ENCODE data around the gene STING1.
"Not testable (repeated sequence)": the region's sequence is repeated elsewhere in the genome, so short reads cannot be mapped to it uniquely, and the experiment has no call there.

STING1 gene

DNA sequence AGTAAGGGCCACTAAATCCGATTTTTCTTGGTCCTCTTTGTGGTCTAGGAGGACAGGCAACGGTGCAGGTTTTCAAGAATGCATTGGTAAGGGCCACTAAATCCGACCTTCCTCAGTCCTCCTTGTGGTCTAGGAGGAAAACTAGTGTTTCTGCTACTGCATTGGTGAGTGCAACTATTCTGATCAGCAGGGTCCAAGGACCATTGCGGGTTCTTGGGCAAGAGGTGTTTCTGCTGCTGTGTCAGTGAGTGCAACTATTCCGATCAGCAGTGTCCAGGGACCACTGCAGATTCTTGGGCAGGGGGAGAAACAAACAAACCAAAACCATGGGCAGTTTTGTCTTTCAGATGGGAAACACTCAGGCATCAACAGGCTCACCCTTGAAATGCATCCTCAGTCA is 22.2 kb upstream of the STING1 start:
- in situ Hi-C loops (cut with HindIII; ENCODE audit: low pct_ligation_motif_present, low pct_unique_long_range_greater_than_20kb, low sequenced_read_pairs); DNase-seq: not testable (repeated sequence)

- in situ Hi-C loops (cut with HindIII; ENCODE audit: low pct_ligation_motif_present, low pct_unique_long_range_greater_than_20kb, low sequenced_read_pairs); DNase-seq: not testable (repeated sequence)
Observed at GRCh38 chr5:139503879-139504278, 21.3 kb upstream of the STING1 start.

DNA sequence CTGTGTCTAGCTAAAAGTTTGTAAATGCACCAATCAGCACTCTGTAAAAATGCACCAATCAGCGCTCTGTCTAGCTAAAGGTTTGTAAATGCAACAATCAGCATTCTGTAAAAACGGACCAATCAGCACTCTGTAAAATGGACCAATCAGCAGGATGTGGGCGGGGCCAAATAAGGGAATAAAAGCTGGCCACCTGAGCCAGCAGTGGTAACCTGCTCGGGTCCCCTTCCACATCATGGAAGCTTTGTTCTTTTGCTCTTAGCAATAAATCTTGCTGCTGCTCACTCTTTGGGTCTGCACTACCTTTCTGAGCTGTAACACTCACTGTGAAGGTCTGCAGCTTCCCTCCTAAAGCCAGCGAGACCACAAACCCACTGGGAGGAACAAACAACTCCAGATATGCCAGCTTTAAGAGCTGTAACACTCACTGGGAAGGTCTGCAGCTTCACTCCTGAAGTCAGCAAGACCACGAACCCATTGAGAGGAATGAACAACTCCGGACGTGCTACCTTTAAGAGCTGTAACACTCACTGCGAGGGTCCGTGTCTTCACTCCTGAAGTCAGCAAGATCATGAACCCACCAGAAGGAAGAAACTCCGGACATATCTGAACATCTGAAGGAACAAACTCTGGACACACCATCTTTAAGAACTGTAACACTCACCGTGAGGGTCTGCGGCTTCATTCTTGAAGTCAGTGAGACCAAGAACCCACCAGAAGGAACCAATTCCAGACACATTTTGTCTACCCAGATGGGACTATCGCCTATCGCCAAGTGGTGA is 20.7 kb upstream of the STING1 start:
- DNase-seq; in situ Hi-C loops (cut with HindIII; ENCODE audit: low pct_ligation_motif_present, low pct_unique_long_range_greater_than_20kb, low sequenced_read_pairs): not testable (repeated sequence)

DNA sequence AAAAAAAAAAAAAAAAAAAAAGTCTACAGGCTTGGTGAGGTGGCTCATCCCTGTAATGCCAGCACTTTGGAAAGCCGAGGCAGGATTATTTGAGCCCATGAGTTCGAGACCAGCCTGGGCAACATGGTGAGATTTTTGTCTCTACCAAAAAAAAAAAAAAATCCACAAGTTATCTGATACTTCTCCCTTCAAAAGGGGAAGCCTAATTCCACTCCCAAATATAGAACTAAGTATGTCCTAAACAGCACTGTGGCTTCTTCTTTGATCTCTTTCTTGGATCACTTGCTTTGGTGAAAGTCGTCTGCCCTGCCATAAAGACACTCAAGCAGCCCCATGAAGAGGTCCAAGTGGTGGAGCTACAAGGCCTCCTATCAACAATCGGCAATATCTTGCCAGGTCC is 18.8 kb upstream of the STING1 start:
- no peak for DNase-seq
- in situ Hi-C loops (cut with HindIII; ENCODE audit: low pct_ligation_motif_present, low pct_unique_long_range_greater_than_20kb, low sequenced_read_pairs): no loop called here

- in situ Hi-C loops (cut with HindIII; ENCODE audit: low pct_ligation_motif_present, low pct_unique_long_range_greater_than_20kb, low sequenced_read_pairs): no loop called here
- DNase-seq: no peak
Observed at GRCh38 chr5:139495638-139496435, 13.3 kb upstream of the STING1 start.

GRCh38 chr5:139494832-139495231 is 12.3 kb upstream of the STING1 start:
- in situ Hi-C loops (cut with HindIII; ENCODE audit: low pct_ligation_motif_present, low pct_unique_long_range_greater_than_20kb, low sequenced_read_pairs): no loop called here
- DNase-seq: no peak

GRCh38 chr5:139494256-139494655 is 11.7 kb upstream of the STING1 start:
- no peak for DNase-seq
- in situ Hi-C loops (cut with HindIII; ENCODE audit: low pct_ligation_motif_present, low pct_unique_long_range_greater_than_20kb, low sequenced_read_pairs): no loop called here

DNA sequence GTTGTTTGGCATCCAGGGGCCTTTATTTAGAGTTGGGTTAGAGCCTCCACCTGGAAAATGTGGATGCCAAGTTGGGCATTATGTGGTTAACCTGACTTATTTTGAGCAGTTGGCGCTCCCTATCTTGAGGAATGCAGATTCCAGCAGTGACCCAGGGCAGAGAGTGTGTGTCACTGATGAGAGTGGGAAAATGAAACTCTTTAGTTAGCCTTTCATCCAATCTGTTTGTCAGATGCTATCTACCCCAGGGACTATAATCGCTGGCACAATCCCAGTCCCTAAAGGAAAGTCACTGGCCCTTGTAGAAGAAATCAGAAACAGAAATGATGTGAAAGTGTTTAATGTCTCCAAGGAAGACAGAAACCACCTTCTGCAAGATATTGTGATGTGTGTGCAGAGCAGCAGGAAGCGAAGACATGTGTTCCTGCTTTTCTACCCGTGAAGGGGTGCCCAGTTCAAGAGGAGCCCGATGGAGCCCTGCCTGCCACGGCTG is 10.2 kb upstream of the STING1 start:
- in situ Hi-C loops (cut with HindIII; ENCODE audit: low pct_ligation_motif_present, low pct_unique_long_range_greater_than_20kb, low sequenced_read_pairs): no loop called here
- DNase-seq: peak; percentile 37

DNA sequence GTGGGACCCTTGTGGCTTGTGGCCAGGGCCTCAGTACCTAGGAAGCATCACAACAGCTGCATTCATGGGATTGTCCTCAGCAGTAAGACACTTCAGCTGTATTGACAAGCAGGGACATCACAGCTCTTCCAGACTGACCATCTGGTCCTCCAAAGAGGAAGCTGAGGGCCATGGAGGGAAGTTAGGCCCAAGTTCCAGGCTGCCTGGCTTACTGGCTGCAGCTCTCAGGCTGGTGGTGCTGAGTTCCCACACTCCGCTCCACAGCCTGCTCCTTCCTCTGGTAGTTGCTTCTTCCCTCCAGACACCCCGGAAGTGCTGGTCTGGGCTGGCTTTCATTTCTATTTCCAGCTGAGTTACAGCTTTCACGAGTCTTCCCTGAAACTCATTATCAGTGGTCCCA is 5.7 kb upstream of the STING1 start:
- no peak for DNase-seq
- in situ Hi-C loops (cut with HindIII; ENCODE audit: low pct_ligation_motif_present, low pct_unique_long_range_greater_than_20kb, low sequenced_read_pairs): no loop called here

DNA sequence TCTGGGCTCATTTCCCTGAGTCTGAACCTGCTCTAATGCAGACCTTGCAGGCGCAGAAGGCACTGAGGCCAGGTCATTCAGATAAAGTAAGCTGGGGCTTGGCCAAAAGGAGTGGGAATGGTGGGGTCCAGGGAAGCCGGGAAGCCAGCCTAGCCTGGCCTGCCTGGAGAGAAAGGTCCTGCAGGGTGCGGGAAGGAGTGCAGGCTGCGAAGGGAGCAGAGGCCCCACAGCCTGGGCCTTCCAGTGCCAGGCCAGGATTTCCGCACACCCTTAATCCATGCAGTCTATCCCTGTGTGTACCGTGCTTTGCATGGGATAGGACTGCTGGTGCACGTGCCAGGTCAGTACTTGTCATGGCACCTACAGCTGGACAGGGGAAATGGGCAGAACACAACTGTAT is 3.6 kb upstream of the STING1 start:
- in situ Hi-C loops (cut with HindIII; ENCODE audit: low pct_ligation_motif_present, low pct_unique_long_range_greater_than_20kb, low sequenced_read_pairs): no loop called here
- no peak for DNase-seq

DNA sequence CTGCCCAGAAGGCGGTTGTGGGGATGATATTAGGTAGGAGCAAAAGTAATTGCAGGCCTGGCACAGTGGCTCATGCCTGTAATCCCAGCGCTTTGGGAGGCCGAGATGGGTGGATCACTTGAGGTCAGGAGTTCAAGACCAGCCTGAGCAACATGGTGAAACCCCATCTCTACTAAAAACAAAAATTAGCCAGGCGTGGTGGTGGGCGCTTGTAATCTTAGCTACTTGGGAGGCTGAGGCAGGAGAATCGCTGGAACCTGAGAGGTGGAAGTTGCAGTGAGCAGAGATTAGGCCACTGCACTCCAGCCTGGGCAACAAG is 291 bp upstream of the STING1 start:
- in situ Hi-C loops (cut with HindIII; ENCODE audit: low pct_ligation_motif_present, low pct_unique_long_range_greater_than_20kb, low sequenced_read_pairs); DNase-seq: not testable (repeated sequence)

- no peak for DNase-seq
- in situ Hi-C loops (cut with HindIII; ENCODE audit: low pct_ligation_motif_present, low pct_unique_long_range_greater_than_20kb, low sequenced_read_pairs): no loop called here
Observed at GRCh38 chr5:139481580-139482049, 943 bp downstream of the STING1 start.

DNA sequence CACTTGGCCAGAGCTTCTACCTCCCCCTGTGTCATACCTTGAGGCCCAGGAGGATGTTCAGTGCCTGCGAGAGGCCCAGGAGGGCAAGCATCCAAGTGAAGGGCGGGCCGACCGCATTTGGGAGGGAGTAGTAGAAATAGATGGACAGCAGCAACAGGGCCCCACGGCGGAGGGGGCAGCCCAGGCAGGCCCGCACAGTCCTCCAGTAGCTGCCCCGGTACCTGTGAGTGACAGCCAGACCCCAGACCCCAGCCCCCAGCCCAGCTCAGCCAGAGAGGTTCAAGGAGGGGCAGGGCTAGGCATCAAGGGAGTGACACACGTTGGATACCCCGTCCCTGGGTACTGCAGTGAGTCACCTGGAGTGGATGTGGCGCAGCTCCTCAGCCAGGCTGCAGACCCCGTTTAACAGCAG is 1.4 kb downstream of the STING1 start:
- no peak for DNase-seq
- in situ Hi-C loops (cut with HindIII; ENCODE audit: low pct_ligation_motif_present, low pct_unique_long_range_greater_than_20kb, low sequenced_read_pairs): no loop called here

DNA sequence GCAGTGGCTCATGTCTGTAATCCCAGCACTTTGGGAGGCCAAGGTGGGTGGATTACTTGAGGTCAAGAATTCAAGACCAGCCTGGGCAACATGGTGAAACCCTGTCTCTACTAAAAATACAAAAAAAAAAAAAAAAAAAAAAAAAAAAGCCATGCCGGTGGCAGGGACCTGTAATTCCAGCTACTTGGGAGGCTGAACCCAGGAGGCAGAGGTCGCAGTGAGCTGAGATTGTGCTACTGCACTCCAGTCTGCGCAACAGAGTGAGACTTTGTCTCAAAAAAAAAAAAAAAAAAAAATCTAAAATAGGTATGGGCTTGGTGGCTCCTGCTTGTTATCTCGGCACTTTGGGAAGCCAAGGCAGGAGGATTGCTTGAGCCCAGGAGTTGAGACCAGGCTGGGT is 2.8 kb downstream of the STING1 start:
- in situ Hi-C loops (cut with HindIII; ENCODE audit: low pct_ligation_motif_present, low pct_unique_long_range_greater_than_20kb, low sequenced_read_pairs); DNase-seq: not testable (repeated sequence)

DNA sequence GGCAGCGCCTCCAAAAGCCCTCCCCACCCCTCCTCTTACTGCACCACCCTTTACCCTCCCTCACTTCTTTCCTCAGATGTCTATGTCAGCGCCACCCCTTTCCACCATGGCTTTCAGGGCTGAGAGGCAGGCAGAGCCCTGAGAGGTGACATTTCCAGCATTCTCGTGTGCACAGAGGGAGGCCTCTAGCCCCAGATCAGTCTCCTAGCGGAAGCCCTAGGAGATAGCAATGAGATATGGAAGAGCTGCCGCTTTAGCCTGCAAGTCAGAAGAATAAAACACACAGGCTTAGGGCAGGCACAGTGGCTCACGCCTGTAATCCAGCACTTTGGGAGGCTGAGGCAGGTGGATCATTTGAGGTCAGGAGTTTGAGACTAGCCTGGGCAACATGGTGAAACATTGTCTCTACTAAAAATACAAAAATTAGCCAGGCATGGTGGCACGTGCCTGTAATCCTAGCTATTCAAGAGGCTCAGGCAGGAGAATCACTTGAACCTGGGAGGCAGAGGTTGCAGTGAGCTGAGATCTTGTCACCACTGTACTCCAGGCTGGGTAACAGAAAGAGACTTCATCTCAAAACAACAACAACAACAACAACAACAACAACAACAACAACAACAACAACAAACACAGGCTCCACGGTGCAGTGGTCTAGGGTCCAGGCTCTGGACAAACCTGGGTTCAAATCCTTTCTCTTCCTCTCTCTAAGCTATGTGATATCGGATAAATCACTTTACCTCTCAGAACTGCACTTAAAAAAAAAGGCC is 3.7 kb downstream of the STING1 start:
- in situ Hi-C loops (cut with HindIII; ENCODE audit: low pct_ligation_motif_present, low pct_unique_long_range_greater_than_20kb, low sequenced_read_pairs); DNase-seq: not testable (repeated sequence)

DNA sequence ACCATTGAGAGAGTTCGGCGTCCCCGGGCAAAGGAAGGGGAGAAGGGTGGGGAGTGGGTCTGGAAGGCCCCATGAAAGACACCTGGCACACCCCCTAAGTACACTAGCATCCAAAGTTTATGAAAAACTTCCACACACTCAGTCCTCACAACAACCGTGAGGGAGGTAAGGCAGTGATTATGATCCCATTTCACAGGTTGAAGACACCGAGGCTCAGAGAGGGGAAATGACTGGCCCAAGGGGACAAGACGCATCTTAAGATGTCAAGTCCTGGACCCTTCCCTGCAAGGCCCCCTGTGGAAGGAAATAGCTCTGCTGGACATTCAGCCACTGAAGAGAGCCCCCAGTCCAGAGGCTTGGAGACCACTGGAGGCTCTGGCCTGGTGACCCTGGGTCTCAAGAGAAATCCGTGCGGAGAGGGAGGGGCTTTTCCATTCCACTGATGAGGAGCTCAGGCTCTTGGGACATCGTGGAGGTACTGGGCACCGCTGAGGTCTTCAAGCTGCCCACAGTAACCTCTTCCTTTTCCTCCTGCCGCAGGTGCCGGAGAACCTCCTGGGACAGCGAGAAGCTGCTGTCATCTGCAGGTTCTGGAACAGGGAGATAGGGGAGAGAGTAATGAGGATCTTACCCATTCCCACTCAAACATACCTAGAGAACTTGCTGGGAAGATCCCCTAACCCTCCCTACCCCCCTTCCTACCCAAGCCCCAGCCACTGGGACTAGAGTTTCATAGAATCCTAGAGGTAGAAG is 6.5 kb downstream of the STING1 start:
- in situ Hi-C loops (cut with HindIII; ENCODE audit: low pct_ligation_motif_present, low pct_unique_long_range_greater_than_20kb, low sequenced_read_pairs): no loop called here
- DNase-seq: no peak

DNA sequence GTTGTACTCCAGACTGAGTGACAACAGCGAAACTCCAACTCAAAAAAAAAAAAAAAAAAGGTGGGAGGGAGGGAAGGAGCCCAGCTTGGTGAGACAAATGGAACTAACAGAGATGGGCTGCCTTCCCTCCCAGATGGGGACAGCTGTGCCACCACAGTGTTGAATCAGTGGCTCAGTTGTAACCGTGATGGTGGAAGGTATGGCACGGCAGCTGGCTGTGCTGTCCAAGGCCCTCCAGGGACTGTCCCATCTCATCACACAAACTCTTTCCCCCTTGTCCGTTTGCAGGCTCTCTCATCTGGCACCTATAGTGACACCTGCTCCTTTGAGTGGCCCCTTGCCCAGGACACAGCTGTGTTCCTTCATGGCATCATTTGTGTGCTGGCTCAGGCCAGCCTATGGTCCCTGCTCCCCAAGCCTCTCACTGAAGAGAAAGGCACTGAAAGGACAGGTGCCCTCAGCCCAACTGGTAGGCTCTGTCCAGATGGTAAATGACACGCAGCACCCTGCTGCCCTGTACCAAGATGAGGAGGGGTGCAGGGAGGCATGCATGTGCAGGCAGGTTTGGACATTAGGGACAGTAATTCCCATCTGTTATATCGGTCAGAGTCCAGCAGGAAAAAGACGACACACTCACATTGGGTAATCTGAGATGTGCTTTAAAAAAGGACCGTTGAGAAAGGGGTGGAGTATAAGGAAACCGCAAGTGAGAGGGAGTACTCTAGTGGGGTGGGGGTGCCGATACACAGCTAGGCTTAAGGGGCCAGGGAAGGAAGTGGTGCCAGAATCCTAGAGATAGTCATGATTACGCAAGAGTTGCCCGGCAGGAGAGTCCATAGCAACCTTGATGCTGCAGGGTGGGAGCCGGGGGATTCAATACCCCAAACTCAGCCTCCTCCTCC is 7.4 kb downstream of the STING1 start:
- no peak for DNase-seq
- in situ Hi-C loops (cut with HindIII; ENCODE audit: low pct_ligation_motif_present, low pct_unique_long_range_greater_than_20kb, low sequenced_read_pairs): no loop called here
